Mammary microvascular endothelial cell (primary cell): ENCODE measurements around the gene MIEF1. TPM values are rescaled to one million over a fixed set of nuclear protein-coding genes. Genes with fewer than 3 reads are reported as not detected.

Experiments
- total RNA-seq: library from RNA; depleted of rRNA; stranded (reverse); fragments of >200 nt; gene quantifications from 2 replicates; pipeline ENCODE4 v1.2.3, GENCODE V29; 2015

The MIEF1 gene
- total RNA-seq = 24.2 and 27.4 TPM in 2 replicates

DNA sequence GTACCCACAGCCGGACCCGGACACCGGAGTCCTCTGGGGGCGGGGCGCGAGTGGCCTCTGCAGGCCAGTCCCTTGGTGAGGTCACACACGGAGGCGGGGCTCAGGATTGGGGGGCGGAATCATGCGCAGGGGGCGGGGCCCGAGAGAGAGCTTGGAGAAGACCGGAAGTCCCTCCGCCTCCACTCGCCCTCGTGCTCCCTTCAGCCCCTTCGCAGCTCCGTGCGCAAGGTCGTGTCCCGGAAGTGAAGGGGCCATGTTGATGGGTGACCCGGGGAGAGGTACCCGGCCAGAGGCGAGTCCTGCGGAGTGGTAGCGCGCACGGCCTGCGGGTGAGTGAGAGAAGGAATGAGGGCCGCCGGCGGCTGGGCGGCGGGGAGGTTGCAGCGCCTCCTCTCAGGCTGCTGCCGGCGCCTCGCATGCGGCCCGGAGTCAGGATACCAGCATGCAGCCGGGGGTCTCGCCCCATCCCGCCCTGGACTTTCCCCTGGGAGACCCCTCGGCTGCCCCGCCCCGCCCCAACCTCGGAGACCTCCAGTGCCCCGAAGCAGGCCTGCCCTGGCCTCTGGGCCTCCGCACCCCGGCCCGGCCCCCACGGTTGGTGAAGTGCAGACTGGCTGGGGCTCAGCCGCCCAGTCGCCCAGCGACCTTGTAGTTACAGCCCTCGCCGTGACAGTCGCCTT lies at the start of gene MIEF1:
Gene MIEF1 (plus strand): TSS at position 182 of the 680 bp plus-strand sequence. CDS start 9,005 bp downstream, outside the sequence.

GRCh38 chr22:39456522-39457197 lies 45.4 kb upstream of the MIEF1 start, which contains the start of gene MGAT3:
Gene MGAT3, plus strand, starts transcription at chr22:39457012. Its CDS starts 30,336 bp downstream, at chr22:39487348.

DNA sequence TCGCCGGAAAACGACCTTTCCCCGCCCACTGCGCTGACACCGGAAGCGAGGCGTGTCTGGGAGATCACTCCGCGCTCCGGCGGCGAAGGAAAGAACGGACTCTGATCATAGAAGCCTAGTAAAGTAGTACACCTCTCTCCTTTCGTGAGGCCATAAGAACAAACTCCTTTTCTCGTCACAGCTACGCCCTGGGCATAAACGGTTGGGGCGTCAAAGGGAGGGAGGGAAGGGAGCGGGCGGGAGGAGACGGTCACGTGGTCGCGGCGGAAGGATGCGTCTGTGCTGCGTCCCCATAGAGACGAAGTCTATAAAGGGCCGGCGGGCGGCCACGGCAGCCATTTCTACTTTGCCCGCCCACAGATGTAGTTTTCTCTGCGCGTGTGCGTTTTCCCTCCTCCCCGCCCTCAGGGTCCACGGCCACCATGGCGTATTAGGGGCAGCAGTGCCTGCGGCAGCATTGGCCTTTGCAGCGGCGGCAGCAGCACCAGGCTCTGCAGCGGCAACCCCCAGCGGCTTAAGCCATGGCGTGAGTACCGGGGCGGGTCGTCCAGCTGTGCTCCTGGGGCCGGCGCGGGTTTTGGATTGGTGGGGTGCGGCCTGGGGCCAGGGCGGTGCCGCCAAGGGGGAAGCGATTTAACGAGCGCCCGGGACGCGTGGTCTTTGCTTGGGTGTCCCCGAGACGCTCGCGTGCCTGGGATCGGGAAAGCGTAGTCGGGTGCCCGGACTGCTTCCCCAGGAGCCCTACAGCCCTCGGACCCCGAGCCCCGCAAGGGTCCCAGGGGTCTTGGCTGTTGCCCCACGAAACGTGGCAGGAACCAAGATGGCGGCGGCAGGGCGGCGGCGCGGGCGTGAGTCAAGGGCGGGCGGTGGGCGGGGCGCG lies 18.4 kb downstream of the MIEF1 start, which contains the start of gene ATF4:
Gene ATF4 (plus strand): TSS at position 337 of the 880 bp plus-strand sequence. CDS start 884 bp downstream, outside the sequence.

DNA sequence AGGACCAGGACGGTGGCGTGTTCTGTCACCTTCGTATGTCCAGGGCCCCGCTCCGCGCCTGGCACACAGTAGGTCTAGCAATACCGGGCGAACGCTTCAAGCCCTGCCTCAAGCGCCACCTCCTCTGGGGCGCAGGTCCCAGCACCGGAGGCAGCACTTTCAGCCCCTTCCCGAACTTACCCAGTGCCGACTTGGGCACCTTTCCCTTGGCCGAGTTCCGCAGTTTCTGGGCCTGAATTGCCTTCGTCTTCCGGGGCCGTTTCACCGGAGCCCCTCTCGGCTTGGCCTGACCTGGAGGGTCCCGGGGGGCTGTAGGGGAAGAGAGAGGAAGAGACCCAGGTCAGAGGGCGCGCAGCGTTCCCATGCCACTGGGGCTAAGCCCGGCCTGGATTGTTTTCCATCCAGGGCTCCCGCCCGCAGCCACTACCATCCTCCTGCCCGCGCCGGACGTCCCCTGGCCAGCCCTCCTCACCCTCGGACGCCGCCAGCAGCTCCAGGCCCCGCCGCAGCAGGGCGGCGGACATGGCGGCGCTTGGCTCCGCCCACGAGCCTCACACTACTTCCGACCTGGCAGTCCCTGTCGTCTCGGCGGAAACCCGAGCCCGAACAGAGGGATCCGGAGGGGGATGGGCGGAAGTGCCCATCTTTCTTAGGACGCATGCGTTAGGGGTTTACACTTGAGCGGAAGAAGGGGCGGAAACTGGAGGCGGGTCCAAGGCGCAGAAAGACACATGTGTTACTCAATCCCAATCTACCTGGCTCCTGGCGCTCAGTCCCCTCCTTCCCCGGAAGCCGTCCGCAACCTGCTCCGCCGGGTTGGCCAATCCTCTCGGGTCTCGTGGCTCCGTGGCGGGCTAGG lies 30.4 kb downstream of the MIEF1 start, which contains the start of gene RPS19BP1:
Gene RPS19BP1 (minus strand): TSS at position 534 of the 859 bp plus-strand sequence. CDS start 10 bp downstream, at position 524.

Other genes starting within 250 kb of the MIEF1 start
- gene RPL3, start 182.7 kb upstream of the MIEF1 start, total RNA-seq = 1,508 and 1,636 TPM in 2 replicates
- gene SYNGR1, start 152.3 kb upstream of the MIEF1 start, total RNA-seq = 0.54 and 0.67 TPM in 2 replicates
- gene TAB1, start 102.5 kb upstream of the MIEF1 start, total RNA-seq = 14.8 and 22.2 TPM in 2 replicates
- not detected in 2 replicates for gene MGAT3, start 45.3 kb upstream of the MIEF1 start, total RNA-seq
- gene ATF4, start 18.3 kb downstream of the MIEF1 start, total RNA-seq = 241 and 253 TPM in 2 replicates
- 119 and 134 TPM in 2 replicates for gene RPS19BP1, start 30.5 kb downstream of the MIEF1 start, total RNA-seq
- gene CACNA1I, start 68.5 kb downstream of the MIEF1 start, total RNA-seq = not detected in 2 replicates